Measurements from ENCODE around the gene TMEFF2. TPM values are rescaled to one million over a fixed set of nuclear protein-coding genes. Genes with fewer than 3 reads are reported as not detected.

Gene TMEFF2
- total and polyA plus RNA-seq, 10 of the 15 experiments (the other 5 are each of a cell fraction or from before 2014, with no cell fraction given): not detected

DNA sequence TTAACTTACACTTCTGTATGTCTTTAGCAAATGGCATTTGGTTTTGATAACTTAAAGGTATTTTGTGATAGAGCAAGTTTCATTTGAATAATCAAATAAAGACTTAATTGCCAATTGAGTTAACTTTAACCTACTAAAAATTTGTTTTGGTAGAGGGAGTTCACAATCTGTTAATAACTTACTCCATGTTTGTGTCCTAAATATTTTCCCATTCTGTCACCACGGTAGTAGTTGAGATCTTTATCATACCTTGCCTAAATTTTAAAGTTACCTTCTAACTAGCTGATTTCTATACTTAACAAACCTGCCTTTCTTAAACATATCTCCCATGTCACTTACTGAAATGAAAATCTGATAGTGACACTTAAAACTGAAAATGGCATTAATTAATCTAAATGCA is 127.1 kb downstream of the TMEFF2 start:
- H2AFZ ChIP-seq (ENCODE audit: control insufficient read depth, low read depth, low read length): no peak overlapping the region
- ChIA-PET POLR2A (no interaction called here), RAD21 (ENCODE audit: unreplicated experiment) (no interaction called here), CTCF (no interaction called here), SMC1A (ENCODE audit: uncharacterized antibody, unreplicated experiment) (no interaction called here)
- no peaks in the 10 kb centered on the region for H3K79me2 ChIP-seq (ENCODE audit: control insufficient read depth, insufficient read depth, low read length)
- 0% methylated on average over 1 of the region's 1 CpG for WGBS (ENCODE audit: insufficient coverage, insufficient replicate concordance, low lambda C conversion rate, missing lambda C conversion rate)
- H3K27me3 ChIP-seq (replicated peaks in 1 of 2; ENCODE audit: control insufficient read depth in 2 of 2, insufficient read depth in 2 of 2, low read length in 1 of 2): no peaks in the 10 kb centered on the region
- DNase-seq (ENCODE audit: low read depth, low spot score): no peak
- BruUV-seq (replicated peaks): no TSS peak
- H3K36me3 ChIP-seq (ENCODE audit: control insufficient read depth in 2 of 2, insufficient read depth in 2 of 2, low read length in 1 of 2): no peaks in the 10 kb centered on the region
- FAIRE-seq: no peak
- TF ChIP-seq MEF2B (IDR thresholded peaks at IDR 0.05; ENCODE audit: partially characterized antibody, poor library complexity, severe bottlenecking) (no peak), ESRRA (IDR thresholded peaks at IDR 0.05; ENCODE audit: low read length) (no peak), POLR2AphosphoS5 (IDR thresholded peaks at IDR 0.05; ENCODE audit: low read length) (no peak), SMAD5 (IDR thresholded peaks at IDR 0.05; ENCODE audit: low read depth) (no peak), RBBP5 (conservative IDR thresholded peaks at IDR 0.05) (no peak), STAT3 (IDR thresholded peaks at IDR 0.05; ENCODE audit: low read depth, low read length) (no peak)
- TF ChIP-seq, protein P1, sequence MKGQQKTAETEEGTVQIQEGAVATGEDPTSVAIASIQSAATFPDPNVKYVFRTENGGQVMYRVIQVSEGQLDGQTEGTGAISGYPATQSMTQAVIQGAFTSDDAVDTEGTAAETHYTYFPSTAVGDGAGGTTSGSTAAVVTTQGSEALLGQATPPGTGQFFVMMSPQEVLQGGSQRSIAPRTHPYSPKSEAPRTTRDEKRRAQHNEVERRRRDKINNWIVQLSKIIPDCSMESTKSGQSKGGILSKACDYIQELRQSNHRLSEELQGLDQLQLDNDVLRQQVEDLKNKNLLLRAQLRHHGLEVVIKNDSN (IDR thresholded peaks at IDR 0.05; ENCODE audit: borderline replicate concordance, extremely low read length, insufficient read depth, low read depth, low read length): no peak
- ATAC-seq: no peak
- in situ Hi-C loops (cut with MboI): no loop called here
- H3K4me1 ChIP-seq (ENCODE audit: control insufficient read depth, insufficient read depth, low read length): no peaks in the 10 kb centered on the region
- no peak overlapping the region for H3K9ac ChIP-seq (ENCODE audit: control insufficient read depth, insufficient read depth, low read length)
- no peaks in the 10 kb centered on the region for H4K20me1 ChIP-seq (ENCODE audit: control insufficient read depth, insufficient read depth)
- no peak overlapping the region for H3K4me2 ChIP-seq (ENCODE audit: control insufficient read depth, insufficient read depth)
- no peaks in the 10 kb centered on the region for H3K9me3 ChIP-seq (replicated peaks; ENCODE audit: control insufficient read depth, insufficient read depth, low read length)
- H3K27ac ChIP-seq (ENCODE audit: control insufficient read depth, insufficient read depth): no peak overlapping the region
- no peak overlapping the region for H3K4me3 ChIP-seq
- intact Hi-C loops (cut with micrococcal nuclease; ENCODE audit: unreplicated experiment): no loop called here

DNA sequence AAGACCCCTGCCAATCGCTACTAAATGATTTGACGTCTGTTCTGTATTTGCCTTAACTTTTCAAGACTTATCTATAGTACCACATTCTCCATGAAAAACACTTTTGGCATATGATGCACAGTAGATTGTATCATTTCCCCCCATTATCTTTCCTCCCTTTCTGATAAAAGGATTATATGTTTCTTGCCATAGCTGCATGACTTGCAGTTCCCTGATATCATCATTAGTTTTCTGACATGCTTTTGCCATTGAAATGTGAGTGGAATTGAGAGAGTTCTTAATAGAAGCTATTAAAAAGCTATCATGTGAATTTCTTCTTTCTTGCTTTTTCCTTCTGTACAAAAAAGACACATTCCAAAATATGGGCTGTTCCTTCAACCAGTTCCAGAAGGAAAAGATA is 130.3 kb downstream of the TMEFF2 start:
- Histone ChIP-seq H4K20me1 (ENCODE audit: control insufficient read depth, insufficient read depth) (no peaks in the 10 kb centered on the region), H3K9ac (ENCODE audit: control insufficient read depth, insufficient read depth, low read length) (no peak overlapping the region), H3K4me3 (no peak overlapping the region), H3K79me2 (ENCODE audit: control insufficient read depth, insufficient read depth, low read length) (no peaks in the 10 kb centered on the region), H3K4me1 (ENCODE audit: control insufficient read depth, insufficient read depth, low read length) (no peaks in the 10 kb centered on the region), H2AFZ (ENCODE audit: control insufficient read depth, low read depth, low read length) (no peak overlapping the region), H3K36me3 (ENCODE audit: control insufficient read depth in 2 of 2, insufficient read depth in 2 of 2, low read length in 1 of 2) (no peaks in the 10 kb centered on the region), H3K27ac (ENCODE audit: control insufficient read depth, insufficient read depth) (no peak overlapping the region), H3K9me3 (replicated peaks; ENCODE audit: control insufficient read depth, insufficient read depth, low read length) (no peaks in the 10 kb centered on the region), H3K27me3 (replicated peaks in 1 of 2; ENCODE audit: control insufficient read depth in 2 of 2, insufficient read depth in 2 of 2, low read length in 1 of 2) (no peaks in the 10 kb centered on the region), H3K4me2 (ENCODE audit: control insufficient read depth, insufficient read depth) (no peak overlapping the region)
- DNase-seq (ENCODE audit: low read depth, low spot score) (no peak), FAIRE-seq (no peak), ATAC-seq (no peak)
- WGBS (ENCODE audit: insufficient coverage, insufficient replicate concordance, low lambda C conversion rate, missing lambda C conversion rate): 0% methylated on average over 2 of the region's 2 CpGs
- ChIA-PET POLR2A (no interaction called here), SMC1A (ENCODE audit: uncharacterized antibody, unreplicated experiment) (interaction anchor here (0.9 to 2.7 kb wide), 4 partner anchors 12 to 158 kb away, joined by 3 to 9 read pairs (median 4); no protein-coding TSS in a partner anchor), RAD21 (ENCODE audit: unreplicated experiment) (interaction anchor here (1.5 kb wide), 1 partner anchor 98 kb away, joined by 4 read pairs; no protein-coding TSS in a partner anchor), CTCF (no interaction called here)
- BruUV-seq (replicated peaks): no TSS peak
- in situ Hi-C loops (cut with MboI) (no loop called here), intact Hi-C loops (cut with micrococcal nuclease; ENCODE audit: unreplicated experiment) (no loop called here)
- TF ChIP-seq, protein P2, sequence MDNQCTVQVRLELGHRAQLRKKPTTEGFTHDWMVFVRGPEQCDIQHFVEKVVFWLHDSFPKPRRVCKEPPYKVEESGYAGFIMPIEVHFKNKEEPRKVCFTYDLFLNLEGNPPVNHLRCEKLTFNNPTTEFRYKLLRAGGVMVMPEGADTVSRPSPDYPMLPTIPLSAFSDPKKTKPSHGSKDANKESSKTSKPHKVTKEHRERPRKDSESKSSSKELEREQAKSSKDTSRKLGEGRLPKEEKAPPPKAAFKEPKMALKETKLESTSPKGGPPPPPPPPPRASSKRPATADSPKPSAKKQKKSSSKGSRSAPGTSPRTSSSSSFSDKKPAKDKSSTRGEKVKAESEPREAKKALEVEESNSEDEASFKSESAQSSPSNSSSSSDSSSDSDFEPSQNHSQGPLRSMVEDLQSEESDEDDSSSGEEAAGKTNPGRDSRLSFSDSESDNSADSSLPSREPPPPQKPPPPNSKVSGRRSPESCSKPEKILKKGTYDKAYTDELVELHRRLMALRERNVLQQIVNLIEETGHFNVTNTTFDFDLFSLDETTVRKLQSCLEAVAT (IDR thresholded peaks at IDR 0.05): no peak
- TF ChIP-seq HCFC1 (IDR thresholded peaks at IDR 0.05; ENCODE audit: low read length) (no peak), ETV6 (conservative IDR thresholded peaks at IDR 0.05 in 1 of 2, IDR thresholded peaks at IDR 0.05 in 1 of 2; ENCODE audit: borderline replicate concordance in 1 of 2, low read depth in 1 of 2) (no peak), RUNX3 (IDR thresholded peaks at IDR 0.05; ENCODE audit: low read length) (no peak)
- TF ChIP-seq, protein P3, sequence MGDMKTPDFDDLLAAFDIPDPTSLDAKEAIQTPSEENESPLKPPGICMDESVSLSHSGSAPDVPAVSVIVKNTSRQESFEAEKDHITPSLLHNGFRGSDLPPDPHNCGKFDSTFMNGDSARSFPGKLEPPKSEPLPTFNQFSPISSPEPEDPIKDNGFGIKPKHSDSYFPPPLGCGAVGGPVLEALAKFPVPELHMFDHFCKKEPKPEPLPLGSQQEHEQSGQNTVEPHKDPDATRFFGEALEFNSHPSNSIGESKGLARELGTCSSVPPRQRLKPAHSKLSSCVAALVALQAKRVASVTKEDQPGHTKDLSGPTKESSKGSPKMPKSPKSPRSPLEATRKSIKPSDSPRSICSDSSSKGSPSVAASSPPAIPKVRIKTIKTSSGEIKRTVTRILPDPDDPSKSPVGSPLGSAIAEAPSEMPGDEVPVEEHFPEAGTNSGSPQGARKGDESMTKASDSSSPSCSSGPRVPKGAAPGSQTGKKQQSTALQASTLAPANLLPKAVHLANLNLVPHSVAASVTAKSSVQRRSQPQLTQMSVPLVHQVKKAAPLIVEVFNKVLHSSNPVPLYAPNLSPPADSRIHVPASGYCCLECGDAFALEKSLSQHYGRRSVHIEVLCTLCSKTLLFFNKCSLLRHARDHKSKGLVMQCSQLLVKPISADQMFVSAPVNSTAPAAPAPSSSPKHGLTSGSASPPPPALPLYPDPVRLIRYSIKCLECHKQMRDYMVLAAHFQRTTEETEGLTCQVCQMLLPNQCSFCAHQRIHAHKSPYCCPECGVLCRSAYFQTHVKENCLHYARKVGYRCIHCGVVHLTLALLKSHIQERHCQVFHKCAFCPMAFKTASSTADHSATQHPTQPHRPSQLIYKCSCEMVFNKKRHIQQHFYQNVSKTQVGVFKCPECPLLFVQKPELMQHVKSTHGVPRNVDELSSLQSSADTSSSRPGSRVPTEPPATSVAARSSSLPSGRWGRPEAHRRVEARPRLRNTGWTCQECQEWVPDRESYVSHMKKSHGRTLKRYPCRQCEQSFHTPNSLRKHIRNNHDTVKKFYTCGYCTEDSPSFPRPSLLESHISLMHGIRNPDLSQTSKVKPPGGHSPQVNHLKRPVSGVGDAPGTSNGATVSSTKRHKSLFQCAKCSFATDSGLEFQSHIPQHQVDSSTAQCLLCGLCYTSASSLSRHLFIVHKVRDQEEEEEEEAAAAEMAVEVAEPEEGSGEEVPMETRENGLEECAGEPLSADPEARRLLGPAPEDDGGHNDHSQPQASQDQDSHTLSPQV (IDR thresholded peaks at IDR 0.05): no peak
